HL-60 (cell line): ENCODE data around the gene HS3ST2.
A peak's percentile ranks its signal among the peaks of the same experiment; 100 is the strongest.

Source experiments
- DNase-seq, 2 experiments: peaks; one replicate each; pipeline ENCODE4 v3.0.0-alpha.2; 2010 to 2020; ENCODE audit warnings: low read depth in 1 of 2, low spot score in 1 of 2
- H3K27ac ChIP-seq: fragments of 250-450 bp; sonication (Bioruptor Pico); replicated peaks from 2 replicates; pipeline ENCODE4 v1.5.1; 2020; ENCODE audit warnings: mild to moderate bottlenecking, moderate library complexity
- H3K27me3 ChIP-seq: fragments of 250-450 bp; sonication (Bioruptor Pico); 2 replicates; pipeline ENCODE4 v1.5.1; 2021; ENCODE audit warnings: mild to moderate bottlenecking, moderate library complexity; ENCODE audit not compliant: insufficient read depth, poor library complexity, severe bottlenecking
- H3K4me3 ChIP-seq: replicated peaks from 2 replicates; pipeline ENCODE4 v1.5.1; 2011; ENCODE audit warnings: mild to moderate bottlenecking, control low read depth, low read length; ENCODE audit not compliant: insufficient read depth
- CTCF ChIP-seq: IDR thresholded peaks from one replicate; pipeline ENCODE4 v1.5.1; 2011; ENCODE audit warnings: low read length, control low read depth, inconsistent platforms; ENCODE audit not compliant: insufficient read depth
- GABPA ChIP-seq: IDR thresholded peaks from 2 replicates; pipeline ENCODE4 v1.6.1; 2012; ENCODE audit warnings: low read depth
- POLR2AphosphoS5 ChIP-seq: IDR thresholded peaks from 2 replicates; pipeline ENCODE4 v1.6.1; 2012; ENCODE audit warnings: low read depth
- REST ChIP-seq: IDR thresholded peaks from 2 replicates; pipeline ENCODE4 v1.6.1; 2012; ENCODE audit warnings: low read depth; ENCODE audit not compliant: insufficient replicate concordance
- SPI1 ChIP-seq: IDR thresholded peaks from 2 replicates; pipeline ENCODE4 v1.6.1; 2012; ENCODE audit warnings: low read depth, mild to moderate bottlenecking, borderline replicate concordance

Gene HS3ST2

GRCh38 chr16:22861580-22861979 is 47.6 kb downstream of the HS3ST2 start:
- H3K27ac ChIP-seq, result no peak overlapping the region

GRCh38 chr16:22862046-22862445 is 48.1 kb downstream of the HS3ST2 start:
- no peak for DNase-seq
- no peaks in the 10 kb centered on the region for H3K27me3 ChIP-seq
- H3K27ac ChIP-seq, result no peak overlapping the region
- TF ChIP-seq POLR2AphosphoS5, result no peak
- TF ChIP-seq REST, result no peak
- no peak for TF ChIP-seq GABPA
- H3K4me3 ChIP-seq, result no peak overlapping the region

More at GRCh38 chr16:22861580-22861979, 47.6 kb downstream of the HS3ST2 start:
- no peak for TF ChIP-seq SPI1
- no peak for TF ChIP-seq CTCF
- no peak for TF ChIP-seq POLR2AphosphoS5
- no peak for TF ChIP-seq GABPA
- TF ChIP-seq REST, result no peak
- Histone ChIP-seq H3K27me3 (no peaks in the 10 kb centered on the region), H3K4me3 (no peak overlapping the region)
- peak; percentile 5 to 73 for DNase-seq

GRCh38 chr16:22864375-22864774 is 50.4 kb downstream of the HS3ST2 start:
- no peak overlapping the region for H3K27ac ChIP-seq
- DNase-seq, result no peak
- no peak overlapping the region for H3K4me3 ChIP-seq
- H3K27me3 ChIP-seq, result no peaks in the 10 kb centered on the region
- no peak for TF ChIP-seq CTCF
- no peak for TF ChIP-seq GABPA

GRCh38 chr16:22868593-22869224 is 54.7 kb downstream of the HS3ST2 start:
- no peak overlapping the region for H3K4me3 ChIP-seq
- no peak overlapping the region for H3K27ac ChIP-seq
- H3K27me3 ChIP-seq, result peaks cover 2% of the 10 kb centered on the region
- no peak for DNase-seq
- no peak for TF ChIP-seq GABPA
- no peak for TF ChIP-seq SPI1
- TF ChIP-seq CTCF, result no peak
- no peak for TF ChIP-seq REST
- no peak for TF ChIP-seq POLR2AphosphoS5
